NCI-H2029 treated with DMSO at 0.1 percent for 48 hours (cell line): Measurements from ENCODE around the gene STAC2.

Experiments used
- DNase-seq: peaks from one replicate; lab custom pipeline; 2025; lab: John Stamatoyannopoulos, UW

The STAC2 gene

GRCh38 chr17:39209317-39210092 lies 16.2 kb downstream of the STAC2 start:
- no peak for DNase-seq

GRCh38 chr17:39208893-39209292 lies 16.9 kb downstream of the STAC2 start:
- DNase-seq: no peak

- no peak for DNase-seq
Measured at GRCh38 chr17:39208136-39208535, 17.6 kb downstream of the STAC2 start.

- no peak for DNase-seq
Measured at GRCh38 chr17:39205112-39205526, 20.6 kb downstream of the STAC2 start.

- DNase-seq: no peak
Measured at GRCh38 chr17:39204245-39204644, 21.5 kb downstream of the STAC2 start.

GRCh38 chr17:39200957-39201510 lies 24.7 kb downstream of the STAC2 start:
- DNase-seq: no peak

GRCh38 chr17:39200070-39200879 lies 25.5 kb downstream of the STAC2 start, which contains the start of gene RPL19:
Gene RPL19 (plus strand): TSS chr17:39200283. CDS start chr17:39200345, 62 bp downstream.
- DNase-seq: no peak

GRCh38 chr17:39199820-39200069 lies 26.0 kb downstream of the STAC2 start:
- DNase-seq: peak; percentile 94

- no peak for DNase-seq
Measured at GRCh38 chr17:39198186-39198566, 27.6 kb downstream of the STAC2 start.

GRCh38 chr17:39197380-39198185 lies 28.2 kb downstream of the STAC2 start, which contains the start of gene CACNB1:
Gene CACNB1 (minus strand): TSS chr17:39197669. CDS start chr17:39197495, 174 bp downstream.
- no peak for DNase-seq

GRCh38 chr17:39196808-39197291 lies 28.9 kb downstream of the STAC2 start:
- no peak for DNase-seq

- no peak for DNase-seq
Measured at GRCh38 chr17:39196241-39196807, 29.4 kb downstream of the STAC2 start.

- DNase-seq: no peak
Measured at GRCh38 chr17:39195568-39196160, 30.1 kb downstream of the STAC2 start.

- DNase-seq: no peak
Measured at GRCh38 chr17:39194985-39195524, 30.7 kb downstream of the STAC2 start.

GRCh38 chr17:39194089-39194984 lies 31.4 kb downstream of the STAC2 start:
- no peak for DNase-seq

- DNase-seq: no peak
Measured at GRCh38 chr17:39193346-39193745, 32.4 kb downstream of the STAC2 start.

GRCh38 chr17:39192901-39193300 lies 32.8 kb downstream of the STAC2 start:
- no peak for DNase-seq

- no peak for DNase-seq
Measured at GRCh38 chr17:39191750-39192510, 33.8 kb downstream of the STAC2 start.

GRCh38 chr17:39187152-39187830 lies 38.5 kb downstream of the STAC2 start:
- no peak for DNase-seq
